Stomach (tissue), 9 donors: ENCODE measurements around the gene TENM4. TPM values are rescaled to one million over a fixed set of nuclear protein-coding genes. Genes with fewer than 3 reads are reported as not detected.

Experiments used
- DNase-seq, 2 donors: peaks; one replicate each; pipeline versions ENCODE4 v3.0.0 to v3.0.0-alpha.2; 2013 to 2019
- H3K27ac ChIP-seq, 5 donors: fragments of 200-600 bp in 4 of 5; sonication (generic) in 4 of 5; one replicate each; pipeline ENCODE4 v1.5.1; 2013 to 2019; ENCODE audit warnings: mild to moderate bottlenecking in 1 of 5, moderate library complexity in 1 of 5
- H3K27me3 ChIP-seq, 3 donors: fragments of 200-600 bp; sonication (generic); one replicate each; pipeline ENCODE4 v1.5.1; 2017 to 2019; ENCODE audit warnings: mixed run types in 1 of 3
- H3K36me3 ChIP-seq, 4 donors: fragments of 200-600 bp; sonication (generic); 1 replicate in 3 of 4; 2 replicates in 1 of 4; pipeline ENCODE4 v1.5.1; 2016 to 2019
- H3K4me1 ChIP-seq, 4 donors: fragments of 200-600 bp; sonication (generic); one replicate each; pipeline ENCODE4 v1.5.1; 2016 to 2019
- H3K4me3 ChIP-seq, 4 donors: fragments of 200-600 bp; sonication (generic) in 3 of 4; one replicate each; pipeline ENCODE4 v1.5.1; 2016 to 2019; ENCODE audit warnings: mild to moderate bottlenecking in 1 of 4
- H3K9me3 ChIP-seq, 4 donors: fragments of 200-600 bp; sonication (generic); one replicate each; pipeline ENCODE4 v1.5.1; 2016 to 2019
- EP300 ChIP-seq: sonication (generic); formaldehyde crosslinking; IDR thresholded peaks from one replicate; pipeline ENCODE4 v1.6.1; 2017; ENCODE audit warnings: antibody characterized with exemption
- POLR2A ChIP-seq, 4 donors: fragments of 450-650 bp; IDR thresholded peaks; one replicate each; pipeline ENCODE4 v1.6.1; 2016; ENCODE audit warnings: antibody characterized with exemption in 4 of 4, control low read depth in 2 of 4, mild to moderate bottlenecking in 1 of 4, moderate library complexity in 1 of 4
- POLR2AphosphoS5 ChIP-seq, 3 donors: sonication (generic); formaldehyde crosslinking; IDR thresholded peaks; one replicate each; pipeline ENCODE4 v1.6.1; 2016; ENCODE audit warnings: antibody characterized with exemption in 3 of 3
- WGBS, 5 donors: extraction: QIAGEN DNeasy Blood & Tissue Kit in 3 of 5; methylation state at CpG; one replicate each; pipeline versions ENCODE4 v1.1.5 to v1.1.7; 2013 to 2018; 5-methylcytosine and 5-hydroxymethylcytosine counted together
- intact Hi-C: fragments of 100-400 bp; cut with DNase I; formaldehyde crosslinking; loops from one replicate; pipeline ENCODE4 v1.15.1; 2023; ENCODE audit warnings: low total_unique reads
- polyA plus RNA-seq, 3 donors: library from polyadenylated mRNA; stranded (reverse); fragments of 200-250 nt; gene quantifications; one replicate each; pipeline ENCODE4 v1.2.3, GENCODE V29; 2013
- total RNA-seq, 5 donors: library from RNA; depleted of rRNA; stranded (reverse); fragments of >200 nt; gene quantifications; one replicate each; pipeline versions ENCODE4 v1.1.0 to v1.2.3, GENCODE V29; 2014 to 2016
- TF ChIP-seq, protein P1 (sequence below), 7 experiments: fragments of 450-650 bp in 4 of 7; fragments of 200-600 bp in 3 of 7; sonication (generic) in 3 of 7; IDR thresholded peaks; one replicate each; pipeline ENCODE4 v1.5.1; 2016 to 2019; ENCODE audit warnings: antibody characterized with exemption in 7 of 7, control low read depth in 2 of 7, mild to moderate bottlenecking in 1 of 7
- donor health status: healthy with polysubstance abuse.
- donor health status: Bipolar disorder and iron deficiency.
- donor health status: healthy.

The TENM4 gene
- total and polyA plus RNA-seq, 8 donors = 0.06 to 13.2 (median 0.87) TPM; not detected in 1

GRCh38 chr11:78740199-78741071, 700.4 kb downstream of the TENM4 start:
- no peak overlapping the region for H3K27ac ChIP-seq
- H3K27me3 ChIP-seq = no peaks in the 10 kb centered on the region
- TF ChIP-seq POLR2AphosphoS5 (IDR thresholded peaks at IDR 0.05) (no peak), EP300 (no peak), POLR2A (IDR thresholded peaks at IDR 0.05) (no peak)
- TF ChIP-seq, protein P1, sequence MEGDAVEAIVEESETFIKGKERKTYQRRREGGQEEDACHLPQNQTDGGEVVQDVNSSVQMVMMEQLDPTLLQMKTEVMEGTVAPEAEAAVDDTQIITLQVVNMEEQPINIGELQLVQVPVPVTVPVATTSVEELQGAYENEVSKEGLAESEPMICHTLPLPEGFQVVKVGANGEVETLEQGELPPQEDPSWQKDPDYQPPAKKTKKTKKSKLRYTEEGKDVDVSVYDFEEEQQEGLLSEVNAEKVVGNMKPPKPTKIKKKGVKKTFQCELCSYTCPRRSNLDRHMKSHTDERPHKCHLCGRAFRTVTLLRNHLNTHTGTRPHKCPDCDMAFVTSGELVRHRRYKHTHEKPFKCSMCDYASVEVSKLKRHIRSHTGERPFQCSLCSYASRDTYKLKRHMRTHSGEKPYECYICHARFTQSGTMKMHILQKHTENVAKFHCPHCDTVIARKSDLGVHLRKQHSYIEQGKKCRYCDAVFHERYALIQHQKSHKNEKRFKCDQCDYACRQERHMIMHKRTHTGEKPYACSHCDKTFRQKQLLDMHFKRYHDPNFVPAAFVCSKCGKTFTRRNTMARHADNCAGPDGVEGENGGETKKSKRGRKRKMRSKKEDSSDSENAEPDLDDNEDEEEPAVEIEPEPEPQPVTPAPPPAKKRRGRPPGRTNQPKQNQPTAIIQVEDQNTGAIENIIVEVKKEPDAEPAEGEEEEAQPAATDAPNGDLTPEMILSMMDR (IDR thresholded peaks at IDR 0.05) = no peak
- peak in 1 of 2 donors; percentile 63 for DNase-seq
- intact Hi-C loops = no loop called here
- H3K9me3 ChIP-seq = no peaks in the 10 kb centered on the region
- H3K4me1 ChIP-seq = peaks cover 0 to 9% (median 5%) of the 10 kb centered on the region in 4 donors
- no peak overlapping the region for H3K4me3 ChIP-seq
- H3K36me3 ChIP-seq = no peaks in the 10 kb centered on the region
- WGBS, 5 donors = 46 to 68% (median 57%) methylated on average over 11 to 12 of the region's 12 CpGs

GRCh38 chr11:78737891-78738290, 702.9 kb downstream of the TENM4 start:
- DNase-seq = no peak
- WGBS, 5 donors = 89 to 98% (median 91%) methylated on average over 1 of the region's 1 CpG
- Histone ChIP-seq H3K4me3 (no peak overlapping the region), H3K27me3 (no peaks in the 10 kb centered on the region), H3K36me3 (no peaks in the 10 kb centered on the region), H3K4me1 (peaks cover 0 to 8% (median 5%) of the 10 kb centered on the region in 4 donors), H3K9me3 (no peaks in the 10 kb centered on the region), H3K27ac (no peak overlapping the region)
- intact Hi-C loops = no loop called here
- TF ChIP-seq, protein P1 (IDR thresholded peaks at IDR 0.05) = no peak
- TF ChIP-seq POLR2AphosphoS5 (IDR thresholded peaks at IDR 0.05) = no peak
- no peak for TF ChIP-seq POLR2A (IDR thresholded peaks at IDR 0.05)
- TF ChIP-seq EP300 = no peak

DNA sequence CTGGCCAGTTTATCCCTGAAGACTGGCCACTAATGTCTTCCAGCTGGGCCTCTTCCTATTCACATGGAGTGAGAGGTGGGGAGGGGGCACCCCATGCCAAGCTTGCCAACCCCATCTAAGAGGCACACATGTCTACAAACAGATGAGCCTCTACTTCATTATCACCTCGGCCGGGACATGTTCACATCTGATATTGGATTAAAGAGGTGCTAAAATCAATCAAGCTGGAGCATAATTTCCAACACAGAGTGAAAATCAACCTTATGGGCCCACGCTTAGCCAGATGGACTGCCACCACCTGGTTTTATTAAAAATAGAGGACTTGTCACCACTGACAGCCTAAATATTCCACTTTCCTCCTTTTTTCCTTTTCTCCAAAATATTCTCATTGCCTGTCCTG, 703.5 kb downstream of the TENM4 start:
- DNase-seq = no peak
- Histone ChIP-seq H3K4me1 (peaks cover 0 to 2% (median under 1%) of the 10 kb centered on the region in 4 donors), H3K27ac (no peak overlapping the region), H3K27me3 (no peaks in the 10 kb centered on the region), H3K9me3 (no peaks in the 10 kb centered on the region), H3K36me3 (no peaks in the 10 kb centered on the region), H3K4me3 (no peak overlapping the region)
- TF ChIP-seq, protein P1 (IDR thresholded peaks at IDR 0.05) = no peak
- no peak for TF ChIP-seq POLR2A (IDR thresholded peaks at IDR 0.05)
- TF ChIP-seq POLR2AphosphoS5 (IDR thresholded peaks at IDR 0.05) = no peak
- no peak for TF ChIP-seq EP300
- whole genome bisulfite sequencing, 5 donors = 87 to 94% (median 91%) methylated on average over 3 of the region's 3 CpGs
- intact Hi-C loops = no loop called here

- H3K27ac ChIP-seq = no peak overlapping the region
- intact Hi-C loops = no loop called here
- no peaks in the 10 kb centered on the region for H3K36me3 ChIP-seq
- DNase-seq = no peak
- no peaks in the 10 kb centered on the region for H3K27me3 ChIP-seq
- no peaks in the 10 kb centered on the region for H3K4me1 ChIP-seq
- H3K4me3 ChIP-seq = no peak overlapping the region
- TF ChIP-seq POLR2AphosphoS5 (IDR thresholded peaks at IDR 0.05) (no peak), POLR2A (IDR thresholded peaks at IDR 0.05) (no peak), EP300 (no peak)
- TF ChIP-seq, protein P1 (IDR thresholded peaks at IDR 0.05) = no peak
- no peaks in the 10 kb centered on the region for H3K9me3 ChIP-seq
These were observed 705.1 kb downstream of the TENM4 start for GRCh38 chr11:78735711-78736110.
